HL-60 (cell line): ENCODE measurements around the gene XPR1.

Experiments used
- DNase-seq, 2 experiments: peaks; one replicate each; pipeline ENCODE4 v3.0.0-alpha.2; 2010 to 2020; ENCODE audit warnings: low read depth in 1 of 2, low spot score in 1 of 2
- H3K27ac ChIP-seq: fragments of 250-450 bp; sonication (Bioruptor Pico); replicated peaks from 2 replicates; pipeline ENCODE4 v1.5.1; 2020; ENCODE audit warnings: mild to moderate bottlenecking, moderate library complexity
- H3K27me3 ChIP-seq: fragments of 250-450 bp; sonication (Bioruptor Pico); 2 replicates; pipeline ENCODE4 v1.5.1; 2021; ENCODE audit warnings: mild to moderate bottlenecking, moderate library complexity; ENCODE audit not compliant: insufficient read depth, poor library complexity, severe bottlenecking
- H3K4me3 ChIP-seq: replicated peaks from 2 replicates; pipeline ENCODE4 v1.5.1; 2011; ENCODE audit warnings: mild to moderate bottlenecking, control low read depth, low read length; ENCODE audit not compliant: insufficient read depth
- GABPA ChIP-seq: IDR thresholded peaks from 2 replicates; pipeline ENCODE4 v1.6.1; 2012; ENCODE audit warnings: low read depth
- POLR2AphosphoS5 ChIP-seq: IDR thresholded peaks from 2 replicates; pipeline ENCODE4 v1.6.1; 2012; ENCODE audit warnings: low read depth
- SPI1 ChIP-seq: IDR thresholded peaks from 2 replicates; pipeline ENCODE4 v1.6.1; 2012; ENCODE audit warnings: low read depth, mild to moderate bottlenecking, borderline replicate concordance
- TF ChIP-seq, protein P1 (sequence below): IDR thresholded peaks from one replicate; pipeline ENCODE4 v1.5.1; 2011; ENCODE audit warnings: low read length, control low read depth, inconsistent platforms; ENCODE audit not compliant: insufficient read depth
- TF ChIP-seq, protein P2 (sequence below): IDR thresholded peaks from 2 replicates; pipeline ENCODE4 v1.6.1; 2012; ENCODE audit warnings: low read depth; ENCODE audit not compliant: insufficient replicate concordance

Gene XPR1

GRCh38 chr1:180933141-180933540 lies 301.3 kb downstream of the XPR1 start:
- DNase-seq = no peak
- Histone ChIP-seq H3K27me3 (no peaks in the 10 kb centered on the region), H3K4me3 (no peak overlapping the region), H3K27ac (no peak overlapping the region)
- TF ChIP-seq SPI1 = no peak
- TF ChIP-seq POLR2AphosphoS5 = no peak
- no peak for TF ChIP-seq GABPA
- TF ChIP-seq, protein P1, sequence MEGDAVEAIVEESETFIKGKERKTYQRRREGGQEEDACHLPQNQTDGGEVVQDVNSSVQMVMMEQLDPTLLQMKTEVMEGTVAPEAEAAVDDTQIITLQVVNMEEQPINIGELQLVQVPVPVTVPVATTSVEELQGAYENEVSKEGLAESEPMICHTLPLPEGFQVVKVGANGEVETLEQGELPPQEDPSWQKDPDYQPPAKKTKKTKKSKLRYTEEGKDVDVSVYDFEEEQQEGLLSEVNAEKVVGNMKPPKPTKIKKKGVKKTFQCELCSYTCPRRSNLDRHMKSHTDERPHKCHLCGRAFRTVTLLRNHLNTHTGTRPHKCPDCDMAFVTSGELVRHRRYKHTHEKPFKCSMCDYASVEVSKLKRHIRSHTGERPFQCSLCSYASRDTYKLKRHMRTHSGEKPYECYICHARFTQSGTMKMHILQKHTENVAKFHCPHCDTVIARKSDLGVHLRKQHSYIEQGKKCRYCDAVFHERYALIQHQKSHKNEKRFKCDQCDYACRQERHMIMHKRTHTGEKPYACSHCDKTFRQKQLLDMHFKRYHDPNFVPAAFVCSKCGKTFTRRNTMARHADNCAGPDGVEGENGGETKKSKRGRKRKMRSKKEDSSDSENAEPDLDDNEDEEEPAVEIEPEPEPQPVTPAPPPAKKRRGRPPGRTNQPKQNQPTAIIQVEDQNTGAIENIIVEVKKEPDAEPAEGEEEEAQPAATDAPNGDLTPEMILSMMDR = no peak

GRCh38 chr1:180934563-180934962 lies 302.7 kb downstream of the XPR1 start:
- TF ChIP-seq POLR2AphosphoS5 = no peak
- Histone ChIP-seq H3K27ac (no peak overlapping the region), H3K4me3 (no peak overlapping the region), H3K27me3 (no peaks in the 10 kb centered on the region)
- peak in 1 of 2 experiments; percentile 41 for DNase-seq

- no peak for DNase-seq
- Histone ChIP-seq H3K4me3 (no peak overlapping the region), H3K27me3 (no peaks in the 10 kb centered on the region), H3K27ac (no peak overlapping the region)
- TF ChIP-seq, protein P2, sequence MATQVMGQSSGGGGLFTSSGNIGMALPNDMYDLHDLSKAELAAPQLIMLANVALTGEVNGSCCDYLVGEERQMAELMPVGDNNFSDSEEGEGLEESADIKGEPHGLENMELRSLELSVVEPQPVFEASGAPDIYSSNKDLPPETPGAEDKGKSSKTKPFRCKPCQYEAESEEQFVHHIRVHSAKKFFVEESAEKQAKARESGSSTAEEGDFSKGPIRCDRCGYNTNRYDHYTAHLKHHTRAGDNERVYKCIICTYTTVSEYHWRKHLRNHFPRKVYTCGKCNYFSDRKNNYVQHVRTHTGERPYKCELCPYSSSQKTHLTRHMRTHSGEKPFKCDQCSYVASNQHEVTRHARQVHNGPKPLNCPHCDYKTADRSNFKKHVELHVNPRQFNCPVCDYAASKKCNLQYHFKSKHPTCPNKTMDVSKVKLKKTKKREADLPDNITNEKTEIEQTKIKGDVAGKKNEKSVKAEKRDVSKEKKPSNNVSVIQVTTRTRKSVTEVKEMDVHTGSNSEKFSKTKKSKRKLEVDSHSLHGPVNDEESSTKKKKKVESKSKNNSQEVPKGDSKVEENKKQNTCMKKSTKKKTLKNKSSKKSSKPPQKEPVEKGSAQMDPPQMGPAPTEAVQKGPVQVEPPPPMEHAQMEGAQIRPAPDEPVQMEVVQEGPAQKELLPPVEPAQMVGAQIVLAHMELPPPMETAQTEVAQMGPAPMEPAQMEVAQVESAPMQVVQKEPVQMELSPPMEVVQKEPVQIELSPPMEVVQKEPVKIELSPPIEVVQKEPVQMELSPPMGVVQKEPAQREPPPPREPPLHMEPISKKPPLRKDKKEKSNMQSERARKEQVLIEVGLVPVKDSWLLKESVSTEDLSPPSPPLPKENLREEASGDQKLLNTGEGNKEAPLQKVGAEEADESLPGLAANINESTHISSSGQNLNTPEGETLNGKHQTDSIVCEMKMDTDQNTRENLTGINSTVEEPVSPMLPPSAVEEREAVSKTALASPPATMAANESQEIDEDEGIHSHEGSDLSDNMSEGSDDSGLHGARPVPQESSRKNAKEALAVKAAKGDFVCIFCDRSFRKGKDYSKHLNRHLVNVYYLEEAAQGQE = no peak
- TF ChIP-seq GABPA (no peak), SPI1 (no peak), POLR2AphosphoS5 (no peak)
- TF ChIP-seq, protein P1 = no peak
These were observed 303.7 kb downstream of the XPR1 start for GRCh38 chr1:180935326-180936109.

- H3K4me3 ChIP-seq = no peak overlapping the region
- no peak overlapping the region for H3K27ac ChIP-seq
- H3K27me3 ChIP-seq = no peaks in the 10 kb centered on the region
- DNase-seq = no peak
- TF ChIP-seq, protein P2 = no peak
- TF ChIP-seq SPI1 (no peak), GABPA (no peak), POLR2AphosphoS5 (no peak)
- TF ChIP-seq, protein P1 = no peak
These were observed 304.5 kb downstream of the XPR1 start for GRCh38 chr1:180936110-180937011.
